NCI-H1417 treated with DMSO at 0.1 percent for 48 hours (cell line): ENCODE results near the gene RECK.
"Not testable (repeated sequence)": the region's sequence is repeated elsewhere in the genome, so short reads cannot be mapped to it uniquely, and the experiment has no call there.

Experiments used
- DNase-seq: peaks from one replicate; lab custom pipeline; 2025; lab: John Stamatoyannopoulos, UW

Gene RECK

DNA sequence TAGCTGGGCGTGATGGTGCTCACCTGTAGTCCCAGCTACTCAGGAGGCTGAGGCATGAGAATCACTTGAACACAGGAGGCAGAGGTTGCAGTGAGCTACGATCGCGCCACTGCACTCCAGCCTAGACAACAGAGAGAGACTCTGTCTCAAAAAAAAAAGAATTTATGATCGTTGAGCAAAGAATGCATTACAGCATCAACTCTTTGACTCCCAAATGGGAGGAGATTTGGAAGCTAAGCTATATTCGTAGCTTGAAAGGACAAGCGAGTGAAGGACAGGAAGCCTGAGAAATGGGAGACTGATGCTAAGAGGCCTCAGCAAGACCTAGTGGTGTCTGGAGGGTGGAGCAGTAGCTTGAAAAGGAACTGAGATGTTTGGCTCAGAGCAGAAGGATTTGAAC lies 122.2 kb downstream of the RECK start:
- DNase-seq: no peak

DNA sequence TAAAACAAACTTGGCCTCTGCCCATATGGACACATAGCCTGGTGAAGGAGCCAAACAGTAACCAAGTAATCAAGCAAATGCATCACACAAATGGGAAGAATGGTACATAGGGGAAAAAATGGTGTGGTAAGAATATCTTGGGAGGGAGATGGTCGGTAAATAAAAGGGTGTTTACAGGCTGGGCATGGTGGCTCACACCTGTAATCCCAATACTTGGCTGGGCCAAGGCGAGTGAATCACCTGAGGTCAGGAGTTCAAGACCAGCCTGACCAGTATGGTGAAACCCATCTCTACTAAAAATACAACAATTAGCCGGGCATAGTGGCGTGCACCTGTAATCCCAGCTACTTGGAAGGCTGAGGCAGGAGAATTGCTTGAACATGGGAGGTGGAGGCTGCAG lies 122.8 kb downstream of the RECK start:
- DNase-seq: not testable (repeated sequence)

DNA sequence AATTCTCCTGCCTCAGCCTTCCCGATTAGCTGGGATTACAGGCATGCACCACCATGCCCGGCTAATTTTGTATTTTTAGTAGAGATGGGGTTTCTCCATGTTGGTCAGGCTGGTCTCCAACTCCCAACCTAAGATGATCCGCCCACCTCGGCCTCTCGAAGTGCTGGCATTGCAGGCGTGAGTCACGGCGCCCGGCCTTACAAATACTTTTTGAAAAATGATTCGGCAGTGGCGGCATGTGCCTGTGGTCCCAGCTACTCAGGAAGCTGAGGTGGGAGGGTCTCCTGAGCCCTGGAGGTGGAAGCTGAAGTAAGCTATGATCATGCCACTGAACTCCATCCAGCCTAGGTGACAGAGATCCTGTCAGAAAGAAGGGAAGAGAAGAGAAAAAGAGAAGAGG lies 123.4 kb downstream of the RECK start:
- not testable (repeated sequence) for DNase-seq

DNA sequence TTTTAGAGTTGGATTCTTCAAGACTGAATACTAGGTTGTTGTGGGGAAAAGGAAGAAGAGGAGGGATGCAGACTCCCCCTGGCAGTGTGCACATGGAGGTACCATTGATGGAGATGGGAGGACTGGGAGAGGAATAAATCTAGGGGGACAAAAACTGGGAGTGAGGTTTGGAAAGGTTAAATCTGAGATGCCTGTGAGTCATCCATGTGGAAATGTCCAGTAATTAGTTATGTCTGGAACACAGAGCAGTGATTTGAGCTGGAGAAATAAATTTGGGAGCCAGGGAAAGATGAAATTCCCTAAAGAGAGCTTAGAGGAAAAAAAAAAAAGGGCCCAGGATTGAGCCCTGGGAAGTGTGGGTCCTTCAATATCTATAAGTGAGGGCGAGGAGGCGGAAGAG lies 124.5 kb downstream of the RECK start:
- DNase-seq: no peak

DNA sequence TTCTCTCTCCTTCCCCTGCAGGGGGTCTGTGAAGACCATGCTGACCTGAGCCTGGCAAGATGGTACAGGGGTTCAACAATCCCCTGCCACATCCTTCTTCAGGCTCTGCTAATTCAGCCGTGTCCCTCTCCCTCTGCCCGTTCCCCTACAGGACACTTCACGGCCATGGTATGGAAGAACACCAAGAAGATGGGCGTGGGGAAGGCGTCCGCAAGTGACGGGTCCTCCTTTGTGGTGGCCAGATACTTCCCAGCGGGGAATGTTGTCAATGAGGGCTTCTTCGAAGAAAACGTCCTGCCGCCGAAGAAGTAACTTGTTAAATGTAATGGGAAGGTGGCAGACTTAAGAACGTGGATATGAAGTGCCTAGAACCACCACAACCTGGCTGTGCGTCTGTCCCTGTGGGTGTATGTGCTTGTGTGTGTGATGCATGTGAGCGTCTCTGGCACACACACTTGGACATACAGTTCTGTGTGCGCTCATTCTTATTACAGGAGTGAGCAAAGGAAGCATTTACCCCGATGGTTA lies 125.6 kb downstream of the RECK start:
- no peak for DNase-seq

DNA sequence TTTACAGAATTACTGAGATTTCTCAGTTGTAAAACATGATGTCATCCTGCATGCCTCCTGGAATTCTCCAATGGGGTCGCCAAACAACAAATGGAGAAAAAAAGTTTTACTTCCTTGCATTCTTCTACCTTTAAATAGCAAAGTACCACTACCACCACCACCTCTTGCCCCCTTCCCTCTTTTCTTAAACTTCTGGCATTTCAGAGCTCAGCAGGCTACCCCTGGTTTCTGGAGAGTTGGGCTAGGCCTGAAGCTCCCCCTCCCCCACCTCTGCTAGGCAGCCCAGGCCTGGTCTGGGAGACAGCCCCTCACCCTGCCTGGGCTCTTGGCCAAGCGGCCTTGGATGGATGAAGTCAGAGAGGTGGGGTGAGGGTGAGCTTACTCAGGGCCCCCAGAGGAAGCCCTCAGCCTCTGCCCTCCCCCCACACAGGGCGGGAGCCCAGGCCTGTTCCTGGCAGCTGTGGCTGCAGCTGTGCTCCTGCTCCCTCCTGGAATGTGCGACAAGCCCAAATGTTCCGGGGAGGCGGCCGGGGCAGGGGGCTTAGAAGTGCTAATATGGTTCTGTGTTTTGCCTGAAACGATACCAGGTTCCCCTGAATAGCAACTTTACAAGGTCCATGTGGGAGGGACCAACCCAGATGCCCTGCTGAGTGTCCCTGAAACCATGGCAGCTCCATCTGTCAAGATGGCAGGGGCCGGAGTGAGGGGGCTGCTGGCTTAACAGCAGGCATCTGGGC lies 126.5 kb downstream of the RECK start:
- DNase-seq: no peak

DNA sequence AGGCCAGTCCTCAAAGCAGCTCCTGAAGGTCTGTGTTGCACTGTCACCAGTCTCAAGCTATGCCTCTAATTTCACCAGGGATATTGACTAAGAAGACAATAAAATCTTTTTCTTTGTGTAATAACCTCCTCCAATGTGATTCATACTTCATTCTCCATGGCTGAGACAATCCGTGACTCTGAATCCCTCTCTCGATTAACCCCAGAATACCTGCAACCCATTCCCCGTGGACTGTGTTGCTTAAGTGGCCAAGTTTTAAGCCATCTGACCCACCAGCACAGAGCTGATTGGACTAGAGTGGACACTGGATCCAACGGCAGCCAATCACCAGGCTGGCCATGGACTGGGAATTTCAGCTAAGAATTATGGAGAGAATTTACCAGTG lies 127.1 kb downstream of the RECK start:
- DNase-seq: no peak

DNA sequence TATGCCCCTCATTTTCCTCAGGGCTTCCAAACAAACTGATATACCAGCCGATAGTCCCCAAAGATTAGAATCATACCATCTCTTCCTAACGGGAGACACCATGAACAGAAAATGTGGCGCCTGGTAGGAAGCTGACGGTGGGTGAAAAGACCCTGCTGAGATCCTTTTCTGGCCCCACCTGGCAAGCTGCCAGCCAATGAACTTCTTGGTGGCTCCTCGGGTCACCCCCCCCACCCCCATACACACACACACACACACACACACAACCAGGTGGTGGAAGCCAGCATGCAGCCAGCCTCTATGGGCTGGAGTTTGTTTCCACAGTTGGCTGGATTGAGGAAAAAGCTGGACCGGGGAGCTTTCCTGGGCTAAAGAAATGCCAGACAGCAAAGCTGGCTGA lies 127.7 kb downstream of the RECK start:
- no peak for DNase-seq

DNA sequence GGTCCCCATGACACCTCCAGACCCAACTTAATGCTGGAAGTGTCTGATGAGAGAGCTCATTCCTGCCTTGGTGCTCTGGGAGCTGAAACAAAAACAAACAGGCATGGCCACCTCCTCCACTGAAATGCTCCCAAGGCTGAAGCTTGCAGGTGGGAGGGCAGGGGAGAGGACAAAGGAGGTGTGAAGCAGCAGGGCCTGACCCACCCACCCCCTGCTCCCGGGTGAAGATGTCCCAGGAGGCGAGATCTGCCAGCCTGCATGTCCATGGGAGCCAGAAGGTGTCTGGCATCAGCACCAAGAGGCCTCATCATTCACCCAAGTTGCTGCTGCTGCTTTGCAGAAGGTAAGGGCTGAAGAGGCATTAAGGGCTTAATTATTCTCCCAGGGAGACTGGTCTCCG lies 128.3 kb downstream of the RECK start:
- DNase-seq: no peak

DNA sequence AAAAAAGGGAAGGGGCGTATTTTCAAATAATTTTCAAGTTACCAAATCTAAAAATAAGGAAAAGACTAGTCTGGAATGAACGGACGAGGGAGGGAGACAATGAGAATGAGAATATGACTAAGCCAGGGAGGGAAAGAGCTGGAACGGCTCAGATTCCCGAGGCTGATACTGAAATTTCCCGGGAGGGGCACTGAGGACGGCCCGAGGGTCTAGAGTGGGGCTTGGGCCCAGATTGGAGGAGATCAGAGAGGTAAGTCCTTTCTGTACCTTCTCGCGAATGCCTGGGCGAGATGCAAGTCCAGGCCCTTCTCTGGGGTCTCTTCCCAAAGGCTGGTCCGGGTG lies 129.1 kb downstream of the RECK start:
- no peak for DNase-seq

DNA sequence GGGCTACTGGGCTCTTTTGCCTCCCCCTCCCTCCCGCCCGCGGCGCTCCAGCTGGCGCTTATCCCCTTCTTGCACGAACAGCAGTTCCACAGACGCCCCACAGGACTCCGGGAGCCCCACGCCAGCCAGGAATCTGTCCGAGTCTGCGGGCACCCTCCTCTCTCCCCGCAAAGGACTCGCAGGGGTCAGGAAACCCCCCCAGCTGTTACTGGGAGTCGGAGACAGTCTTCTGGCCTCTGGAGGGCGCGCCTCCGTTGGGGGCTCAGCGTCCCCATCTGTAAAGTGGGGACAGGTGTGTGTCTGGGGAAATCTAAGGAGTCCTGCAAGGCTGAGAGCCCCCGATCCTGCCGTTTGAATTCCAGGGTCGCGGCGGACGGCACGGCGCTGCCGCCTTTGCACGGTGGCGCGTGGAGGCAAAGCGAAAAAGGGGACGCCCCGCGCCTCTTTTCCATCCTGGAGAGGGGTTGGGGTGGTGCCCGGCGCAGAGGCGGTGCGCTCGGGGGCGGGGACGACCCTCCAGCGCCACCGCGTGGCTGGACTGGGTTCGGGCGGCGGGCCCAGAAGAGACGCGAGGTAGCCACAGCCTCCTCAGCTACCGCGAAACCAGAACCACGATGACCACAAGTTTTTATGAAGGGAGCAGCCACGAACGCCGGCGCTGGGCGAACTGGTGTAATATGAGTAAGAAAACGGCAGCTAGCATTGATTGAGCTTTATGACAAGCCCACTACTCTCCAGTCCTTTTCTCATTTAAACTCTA lies 129.6 kb downstream of the RECK start:
- no peak for DNase-seq

DNA sequence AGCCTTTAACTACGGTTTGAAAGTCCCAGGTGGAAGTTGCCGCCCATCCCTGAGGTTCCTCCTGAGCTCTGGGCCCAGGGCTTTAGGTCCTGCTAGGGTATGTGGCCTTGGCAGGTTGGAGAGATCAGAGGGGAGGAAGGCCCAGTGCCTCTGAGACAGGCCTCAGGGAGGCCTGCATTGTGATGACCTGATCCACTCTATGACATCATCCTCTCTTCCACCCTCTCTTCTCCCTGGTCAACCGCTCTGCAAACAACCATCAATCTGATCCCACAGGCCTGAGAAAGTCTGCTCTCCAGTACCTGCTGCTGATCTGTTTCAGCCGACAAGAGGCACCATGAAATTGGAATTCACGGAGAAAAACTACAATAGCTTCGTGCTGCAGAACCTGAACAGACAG lies 132.5 kb downstream of the RECK start, which contains the start of gene CCIN:
Gene CCIN (plus strand): TSS at position 223 of the 400 bp plus-strand sequence. CDS start 115 bp downstream, at position 338.
- no peak for DNase-seq

DNA sequence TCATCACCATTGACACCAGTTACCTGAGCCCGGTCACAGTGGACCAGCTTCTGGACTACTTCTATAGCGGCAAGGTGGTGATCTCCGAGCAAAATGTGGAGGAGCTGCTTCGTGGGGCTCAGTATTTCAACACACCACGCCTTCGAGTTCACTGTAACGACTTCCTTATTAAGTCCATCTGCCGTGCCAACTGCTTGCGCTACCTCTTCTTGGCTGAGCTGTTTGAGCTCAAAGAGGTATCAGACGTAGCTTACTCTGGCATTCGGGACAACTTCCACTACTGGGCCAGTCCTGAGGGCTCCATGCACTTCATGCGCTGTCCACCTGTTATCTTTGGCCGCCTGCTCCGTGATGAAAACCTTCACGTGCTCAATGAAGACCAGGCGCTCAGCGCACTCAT lies 133.0 kb downstream of the RECK start:
- no peak for DNase-seq

DNA sequence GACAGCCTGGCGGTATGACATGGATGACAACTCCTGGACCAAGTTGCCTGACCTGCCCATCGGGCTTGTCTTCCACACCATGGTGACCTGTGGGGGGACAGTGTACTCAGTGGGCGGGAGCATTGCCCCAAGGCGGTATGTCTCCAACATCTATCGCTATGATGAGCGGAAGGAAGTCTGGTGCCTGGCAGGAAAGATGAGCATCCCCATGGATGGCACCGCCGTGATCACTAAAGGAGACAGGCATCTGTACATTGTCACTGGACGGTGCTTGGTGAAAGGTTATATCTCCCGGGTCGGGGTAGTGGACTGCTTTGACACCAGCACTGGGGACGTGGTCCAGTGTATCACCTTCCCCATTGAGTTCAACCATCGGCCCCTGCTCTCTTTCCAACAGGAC lies 133.8 kb downstream of the RECK start:
- no peak for DNase-seq

DNA sequence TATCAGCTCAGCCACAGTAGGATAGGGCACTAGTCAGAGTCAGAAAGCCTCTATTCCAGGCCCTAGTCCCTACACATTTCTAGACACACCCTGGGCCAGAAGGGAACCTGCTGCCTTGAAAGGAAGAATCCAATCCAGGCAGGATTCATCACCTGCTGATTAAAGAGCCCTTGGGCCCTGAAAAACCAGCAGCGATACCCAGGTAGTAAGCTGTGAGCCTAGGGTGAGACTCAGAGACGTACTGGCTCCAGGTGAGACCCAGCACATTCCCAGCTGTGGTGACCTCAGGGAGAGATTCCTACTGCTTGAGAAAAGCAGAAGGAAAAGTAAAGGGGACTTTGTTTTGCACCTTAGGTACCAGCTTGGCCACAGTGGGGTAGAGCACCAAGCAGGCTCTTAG lies 137.1 kb downstream of the RECK start:
- DNase-seq: no peak
